ENCODE measurements around the gene CFAP100.

Gene CFAP100

DNA sequence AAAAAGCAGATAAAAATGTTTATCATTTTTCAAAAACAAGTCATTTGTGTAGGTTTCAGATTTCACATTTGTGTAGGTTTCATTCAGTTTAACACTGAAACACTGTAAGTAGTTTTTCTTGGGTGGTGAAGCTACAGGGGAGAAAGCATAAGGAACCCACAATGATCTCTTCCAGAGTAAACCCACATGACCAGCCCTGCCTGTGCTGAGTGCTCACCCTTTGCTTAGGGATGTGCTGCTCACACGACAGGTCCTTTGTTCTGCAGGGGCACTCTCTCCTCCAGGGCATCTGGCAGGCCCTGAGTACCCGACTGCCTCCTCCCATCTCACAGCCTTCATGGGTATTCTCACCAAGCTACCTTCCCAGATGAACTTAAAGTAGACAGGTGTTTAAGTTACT is 52.1 kb downstream of the CFAP100 start:
- no peak for DNase-seq

- no peak for DNase-seq
Measured at GRCh38 chr3:126447456-126448106, 52.9 kb downstream of the CFAP100 start.

DNA sequence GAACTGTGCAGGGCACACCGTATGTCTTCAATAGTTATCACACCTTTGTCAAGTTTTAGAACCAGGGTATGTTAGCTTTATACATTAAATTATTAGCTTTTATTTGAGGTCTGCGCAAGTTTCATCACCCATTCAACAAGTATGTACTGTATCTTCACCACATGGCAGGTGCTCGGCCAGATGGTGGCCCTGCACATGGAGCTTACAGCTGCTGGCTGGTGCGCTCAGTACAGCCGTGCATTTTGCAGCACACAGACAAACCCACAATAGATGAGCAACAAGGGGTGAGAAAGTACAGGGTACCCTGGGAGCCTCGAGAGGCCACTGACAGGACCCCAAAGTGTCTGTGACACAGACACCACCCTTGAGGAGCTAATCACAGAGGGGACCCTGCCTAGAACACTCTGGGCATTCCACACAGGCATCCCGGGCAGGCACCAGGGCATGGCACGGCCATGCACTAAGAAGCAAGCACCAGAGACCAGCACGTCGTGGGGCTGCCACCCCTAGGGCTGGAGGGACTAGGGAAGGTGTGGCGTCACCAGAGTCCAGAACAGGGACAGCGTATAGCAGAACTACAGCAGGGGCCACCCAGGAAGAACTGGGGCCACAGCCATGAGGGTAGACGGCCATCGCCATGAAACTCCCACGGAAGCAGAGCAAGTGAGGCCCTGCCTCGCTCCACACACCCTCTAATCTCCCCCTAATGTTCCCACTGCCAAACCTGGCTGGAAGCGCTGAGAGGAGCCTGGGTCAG is 53.6 kb downstream of the CFAP100 start:
- no peak for DNase-seq

- no peak for DNase-seq
Measured at GRCh38 chr3:126448893-126449180, 54.1 kb downstream of the CFAP100 start.

DNA sequence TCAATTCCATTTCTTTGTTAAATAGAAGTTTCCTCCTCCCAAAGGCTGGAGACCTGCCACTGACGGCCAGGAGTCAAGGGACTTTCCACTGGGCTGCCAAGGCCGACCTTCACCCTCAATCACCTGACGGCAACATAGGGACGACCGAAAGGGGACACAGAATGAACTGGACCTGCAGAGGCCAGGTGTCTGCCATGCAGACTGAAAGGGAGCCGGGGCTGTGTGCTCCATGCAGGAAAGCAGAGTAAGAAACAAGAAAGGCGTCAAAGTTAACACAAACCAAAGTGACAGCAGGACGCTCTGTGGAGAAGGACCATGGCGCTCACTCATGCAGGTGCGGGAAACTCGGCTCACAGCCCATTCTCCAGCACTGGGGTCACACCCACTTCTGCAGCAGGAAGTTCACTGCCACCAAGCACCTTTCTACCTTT is 54.9 kb downstream of the CFAP100 start:
- no peak for DNase-seq

GRCh38 chr3:126450219-126450618 is 55.5 kb downstream of the CFAP100 start:
- no peak for DNase-seq

DNA sequence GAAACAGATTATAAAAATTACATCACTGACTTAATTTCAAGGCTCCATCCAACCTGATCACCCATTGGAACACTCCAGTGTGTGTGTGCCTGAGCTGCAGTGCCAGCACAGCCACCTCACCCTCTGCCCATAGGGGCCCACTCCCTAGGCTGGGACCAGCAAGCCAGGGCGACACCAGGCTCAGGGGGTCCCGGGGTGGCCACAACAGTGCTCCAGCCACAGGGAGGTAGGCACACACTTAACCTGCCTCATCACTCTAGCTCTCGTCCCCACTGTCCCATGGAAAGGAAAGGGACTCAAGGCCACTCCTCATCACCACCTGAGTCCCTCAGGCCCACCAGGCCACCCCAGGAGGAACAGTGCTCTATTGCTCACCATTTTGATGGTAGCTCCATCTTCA is 56.0 kb downstream of the CFAP100 start:
- DNase-seq = no peak

- DNase-seq = no peak
Measured at GRCh38 chr3:126451511-126451910, 56.8 kb downstream of the CFAP100 start.

GRCh38 chr3:126452213-126452612 is 57.5 kb downstream of the CFAP100 start:
- DNase-seq = no peak

- no peak for DNase-seq
Measured at GRCh38 chr3:126454025-126454424, 59.3 kb downstream of the CFAP100 start.

DNA sequence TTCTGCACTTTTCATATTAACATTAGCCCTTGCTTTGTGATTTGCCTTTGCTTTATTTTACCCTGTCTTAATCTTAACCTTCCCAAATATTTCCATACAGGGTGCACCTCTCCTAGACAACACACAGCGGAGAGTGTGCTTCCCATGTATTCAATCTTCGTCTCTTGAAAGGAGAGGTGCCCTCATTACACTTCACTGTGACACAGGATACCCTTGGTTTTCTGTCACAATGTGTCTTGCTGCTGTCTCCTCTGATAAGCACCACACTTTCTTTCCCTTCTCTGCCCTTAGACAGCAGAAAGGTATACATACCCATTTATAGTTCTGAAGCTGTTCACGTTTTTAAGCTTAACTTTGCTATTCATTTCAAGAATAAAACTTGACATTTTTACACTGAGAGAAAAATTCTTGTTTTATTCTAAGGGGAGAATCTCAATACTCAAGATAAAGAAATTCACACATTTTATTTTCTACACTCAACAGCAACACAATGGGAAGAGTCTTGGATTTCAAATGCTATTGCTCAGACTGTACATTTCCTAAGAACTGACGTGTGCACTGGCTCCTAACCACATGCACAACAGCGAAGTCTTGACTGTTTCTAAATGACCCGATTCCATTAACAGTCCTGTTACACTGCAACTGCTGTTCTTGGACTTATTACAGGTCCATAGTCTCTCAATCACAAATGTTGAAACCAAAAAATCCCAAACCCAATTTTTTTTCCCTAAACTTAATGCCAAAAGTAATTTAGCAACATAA is 59.9 kb downstream of the CFAP100 start:
- DNase-seq = no peak

GRCh38 chr3:126456211-126456610 is 61.5 kb downstream of the CFAP100 start:
- no peak for DNase-seq

GRCh38 chr3:126456766-126457388 is 62.2 kb downstream of the CFAP100 start:
- no peak for DNase-seq

DNA sequence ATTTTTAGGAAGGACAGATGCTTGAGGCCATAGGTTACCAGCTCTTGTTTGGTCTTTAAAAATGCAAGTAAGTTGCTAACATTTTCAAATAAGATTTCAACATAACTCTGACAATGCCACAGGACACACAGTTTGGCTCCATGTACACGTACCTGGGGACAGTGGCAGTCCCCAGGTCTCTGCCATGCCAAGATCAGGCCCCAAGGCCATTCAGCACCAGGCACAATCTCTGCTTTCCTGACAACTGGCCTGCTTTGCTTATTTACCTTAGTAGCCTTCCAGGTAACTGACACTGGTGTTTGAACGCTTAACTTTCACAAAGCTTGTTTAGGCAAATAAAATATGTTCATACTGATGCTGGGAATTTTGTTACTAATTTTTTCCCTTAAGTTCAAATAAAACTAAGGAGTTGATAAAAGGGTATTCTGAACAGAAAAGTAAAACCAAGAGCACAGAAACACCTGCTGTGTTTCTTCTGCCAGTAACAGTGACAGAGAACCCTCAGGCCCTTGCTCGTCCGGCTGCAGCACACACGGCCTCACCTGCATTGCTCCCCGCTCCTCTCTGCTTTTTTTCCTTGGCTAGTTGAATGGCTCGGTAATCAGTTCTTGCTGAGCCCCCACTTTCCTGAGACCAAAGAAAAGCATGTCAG is 64.5 kb downstream of the CFAP100 start:
- DNase-seq = no peak

DNA sequence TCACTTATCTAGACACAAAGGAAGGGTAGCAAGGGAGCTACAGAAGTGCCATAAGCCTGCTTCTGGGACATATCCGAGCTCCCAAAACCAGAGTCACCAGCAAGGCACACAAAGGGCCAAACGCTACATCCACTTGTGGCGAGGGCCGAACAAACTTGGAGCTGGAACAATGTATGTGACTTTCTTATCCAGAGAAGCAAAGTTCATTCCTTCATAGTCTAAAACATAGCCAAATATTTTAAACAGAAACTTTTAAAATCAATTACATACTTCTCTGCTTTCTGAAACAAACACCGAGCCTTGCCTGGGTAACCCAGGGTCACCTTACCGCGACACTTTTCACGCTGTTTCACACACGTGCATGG is 65.0 kb downstream of the CFAP100 start:
- no peak for DNase-seq

- no peak for DNase-seq
Measured at GRCh38 chr3:126460381-126460780, 65.7 kb downstream of the CFAP100 start.

GRCh38 chr3:126461450-126462070 is 66.9 kb downstream of the CFAP100 start:
- no peak for DNase-seq

GRCh38 chr3:126463521-126463920 is 68.8 kb downstream of the CFAP100 start:
- no peak for DNase-seq

- DNase-seq = no peak
Measured at GRCh38 chr3:126464093-126464492, 69.4 kb downstream of the CFAP100 start.

- DNase-seq = no peak
Measured at GRCh38 chr3:126464494-126464893, 69.8 kb downstream of the CFAP100 start.

DNA sequence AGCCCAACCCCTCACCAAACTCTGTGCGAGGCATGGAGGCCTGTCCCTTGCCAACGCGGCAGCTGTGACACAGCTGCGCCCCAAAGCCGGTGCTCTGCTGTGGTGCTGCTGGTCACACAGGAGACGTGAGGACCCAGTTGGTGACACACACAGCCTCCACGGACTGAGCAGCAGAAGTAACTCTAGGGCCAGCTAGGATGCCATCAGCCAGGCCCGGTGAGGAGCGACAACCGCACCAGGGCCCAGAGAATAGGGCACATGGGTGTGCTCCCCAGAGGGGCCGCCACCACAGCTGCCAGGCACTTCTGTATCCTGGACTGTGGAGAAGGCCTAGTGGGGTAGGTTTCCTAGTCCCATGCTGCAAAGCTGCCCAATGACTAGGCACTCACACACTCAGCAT is 70.3 kb downstream of the CFAP100 start:
- DNase-seq = no peak

GRCh38 chr3:126465928-126466544 is 71.3 kb downstream of the CFAP100 start:
- no peak for DNase-seq
